C4-2B (cell line): Measurements from ENCODE around the gene PTK7.

Experiments
- CTCF ChIP-seq: fragments of 450-650 bp; conservative IDR thresholded peaks from 2 replicates; pipeline ENCODE4 v1.5.1; 2017; ENCODE audit warnings: mild to moderate bottlenecking
- ZFX ChIP-seq: fragments of 450-650 bp; IDR thresholded peaks from 2 replicates; pipeline ENCODE4 v1.6.1; 2017

- TF ChIP-seq CTCF: no peak
- no peak for TF ChIP-seq ZFX
These were observed 1.9 kb downstream of the PTK7 start for GRCh38 chr6:43077981-43078511.
